Stimulated activated CD4-positive, alpha-beta T cell treated with anti-CD3 and anti-CD28 coated beads, Interleukin-15, amount 100 ng/mL, for 1 hour (primary cell): ENCODE data around the gene ELP4.

Experiments used
- DNase-seq, 2 donors: peaks; one replicate each; pipeline ENCODE4 v3.0.0-alpha.2; 2020; ENCODE audit warnings: low read depth in 1 of 2, low spot score in 1 of 2

Gene ELP4

DNA sequence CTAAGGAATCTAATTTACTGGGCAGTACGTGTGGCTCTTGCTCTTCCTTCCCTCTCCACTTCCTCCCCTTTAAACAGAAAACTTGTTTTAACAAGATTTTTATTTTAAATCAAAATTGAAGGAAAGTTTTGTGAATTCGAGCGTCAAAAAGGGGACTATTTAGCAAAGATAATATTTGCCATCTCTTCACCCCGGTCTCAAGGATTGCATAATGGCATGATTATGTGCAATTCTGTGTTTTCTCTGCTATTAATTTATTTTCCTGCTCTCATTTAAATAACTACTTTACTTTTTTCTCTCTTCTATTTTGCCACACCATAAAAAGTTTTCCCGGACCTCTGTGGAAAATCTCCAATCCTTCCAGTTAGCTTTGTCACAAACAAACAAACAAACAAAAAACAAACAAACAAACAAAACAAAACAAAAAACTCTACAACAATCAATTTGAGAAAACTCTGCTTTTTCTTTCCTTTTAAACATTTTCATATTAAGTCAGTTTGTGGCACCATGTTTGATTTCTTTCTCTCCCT is 311.7 kb downstream of the ELP4 start:
- no peak for DNase-seq

DNA sequence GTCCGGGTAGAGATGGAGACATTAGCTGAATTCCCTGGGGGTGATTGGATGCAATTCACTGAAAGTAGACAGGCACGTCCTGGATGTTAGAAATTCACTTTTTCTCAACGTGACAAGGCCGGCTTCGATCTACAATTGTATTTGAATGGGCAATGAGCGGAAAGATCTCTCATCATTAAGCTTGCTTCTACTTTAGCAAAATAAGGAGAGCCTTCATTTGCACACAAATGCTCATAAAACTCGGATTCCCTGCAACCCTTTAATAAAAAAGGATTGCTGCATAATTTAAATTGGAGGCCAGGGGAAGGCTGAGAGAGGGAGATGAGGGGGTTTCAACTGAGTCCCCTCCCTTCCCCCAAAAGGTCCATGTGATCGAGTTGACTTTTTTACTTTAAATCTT is 312.2 kb downstream of the ELP4 start:
- DNase-seq = no peak

DNA sequence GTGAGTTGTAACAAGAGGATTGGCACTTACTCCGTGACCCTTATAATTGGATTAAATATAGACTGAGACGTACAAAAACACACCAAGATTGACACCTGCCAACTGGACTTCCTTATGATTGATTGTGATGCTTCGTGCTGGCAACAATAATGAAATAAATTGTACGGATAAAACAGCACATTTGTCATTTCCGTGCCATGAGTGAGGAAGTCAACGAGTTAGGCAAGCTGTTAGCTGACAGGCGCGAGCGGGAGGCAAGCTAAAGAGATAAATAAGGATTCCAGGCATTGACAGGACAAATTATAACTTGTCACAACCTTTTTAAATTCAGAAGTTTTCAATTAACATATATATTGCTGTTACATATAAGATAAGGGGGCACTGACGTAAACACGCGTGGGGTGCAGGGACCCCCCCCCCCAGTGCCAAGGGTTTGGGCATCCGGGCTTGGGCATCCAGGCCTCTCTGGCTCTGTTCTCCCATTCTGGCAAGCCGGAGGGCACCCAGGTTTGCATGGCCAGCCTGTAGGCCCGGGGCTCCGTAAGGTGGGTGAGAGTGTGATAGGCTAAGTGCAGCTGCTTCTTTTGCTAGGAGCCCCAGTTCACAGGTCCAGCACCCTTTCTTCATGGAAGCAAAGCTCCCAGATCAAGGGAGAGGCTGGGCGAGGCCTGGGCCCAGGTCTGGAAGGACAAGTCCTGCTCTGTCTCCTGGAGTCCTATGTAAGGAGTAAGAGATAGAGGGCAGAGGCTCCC is 312.8 kb downstream of the ELP4 start:
- DNase-seq = no peak

DNA sequence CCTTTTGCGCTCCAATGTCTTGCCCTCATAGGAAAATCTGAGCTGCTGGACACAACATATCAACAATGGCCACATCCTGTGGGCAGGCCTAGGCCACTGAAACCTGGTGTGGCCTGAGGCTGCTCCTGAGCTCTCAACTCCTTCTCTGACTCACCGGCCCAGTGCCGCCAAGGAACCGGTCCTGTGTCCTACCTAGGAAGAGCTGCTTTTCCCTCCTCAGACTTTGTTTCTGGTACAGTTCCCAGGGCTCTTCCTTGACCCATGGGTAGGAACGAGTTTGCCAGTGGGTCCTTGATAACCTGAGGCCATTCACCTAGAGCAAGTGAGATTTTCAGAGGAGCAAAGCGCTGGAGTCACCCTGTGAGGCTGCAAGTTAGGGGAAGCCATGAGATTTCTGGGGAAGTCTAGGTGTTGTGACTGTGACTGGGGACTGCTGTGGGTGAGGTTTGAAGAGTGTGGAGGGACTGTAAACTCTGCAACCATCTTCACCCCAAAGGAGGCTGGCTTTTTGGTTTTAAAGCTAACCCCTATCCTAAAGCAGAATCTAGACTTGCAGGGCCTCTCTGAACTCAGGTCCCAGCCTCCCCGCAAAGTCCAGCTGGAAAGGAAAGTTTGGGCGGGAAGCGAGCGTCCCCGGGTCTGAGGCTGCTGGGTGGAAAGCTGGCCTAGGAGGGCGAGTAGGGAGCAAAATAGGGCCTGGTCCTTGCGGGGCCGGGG is 313.5 kb downstream of the ELP4 start:
- DNase-seq = no peak

DNA sequence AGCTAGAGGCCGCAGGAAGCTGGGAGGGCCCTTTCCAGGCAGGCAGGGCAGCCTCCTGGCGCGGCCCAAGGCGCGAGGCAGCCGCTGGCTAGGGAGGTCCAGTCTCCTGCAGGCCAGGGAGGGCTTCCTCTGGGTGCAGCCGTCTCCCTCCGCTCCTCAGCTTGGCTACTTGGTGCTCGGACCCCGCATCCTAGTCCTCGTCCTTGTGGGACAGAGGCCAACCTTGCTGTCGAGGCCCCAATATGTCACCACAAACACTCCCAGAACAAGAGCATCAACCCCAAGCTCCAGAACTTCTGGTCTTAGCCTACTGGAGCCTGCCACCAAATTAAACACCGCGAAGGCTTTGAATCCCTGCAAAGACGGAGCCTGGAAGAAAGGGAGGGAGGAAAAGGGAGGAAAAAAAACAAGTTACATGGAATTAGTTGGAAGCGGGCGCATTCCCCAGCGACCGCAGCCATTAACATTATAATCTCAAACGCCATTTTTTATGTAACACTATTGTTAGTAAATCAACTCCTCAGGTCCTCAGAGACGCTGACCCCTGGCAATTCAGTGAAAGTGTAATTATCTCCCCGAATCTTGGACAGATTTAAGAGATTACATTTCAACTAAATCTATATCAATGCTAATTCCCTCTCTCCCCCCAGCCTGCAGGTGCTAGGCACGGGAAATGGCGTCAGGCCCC is 314.2 kb downstream of the ELP4 start:
- DNase-seq = no peak

DNA sequence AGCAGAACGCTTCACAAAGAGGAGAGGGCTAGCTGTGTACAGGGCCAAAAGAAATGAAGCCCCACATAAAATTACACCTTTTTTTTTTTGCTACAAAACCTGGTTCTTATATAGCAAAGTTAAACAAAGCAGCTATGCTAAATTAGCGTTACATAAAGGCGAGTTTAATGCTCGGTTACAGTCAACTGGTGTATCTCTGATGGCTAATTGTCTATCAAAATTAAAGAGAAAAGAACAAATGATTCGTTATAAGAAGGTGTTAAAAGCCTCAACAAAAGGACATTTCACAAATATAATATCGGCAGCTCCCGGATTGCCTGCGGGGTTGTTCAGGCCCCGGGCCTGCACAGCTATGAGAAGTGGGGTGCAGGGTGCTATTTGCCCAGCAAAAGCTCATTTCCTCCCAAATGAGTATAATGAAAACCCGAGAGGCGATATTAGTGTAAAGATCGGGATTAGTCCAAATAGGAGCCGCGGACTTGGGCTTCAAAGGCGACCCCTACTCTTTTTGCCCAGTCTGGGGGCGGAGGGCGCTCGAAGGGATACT is 314.8 kb downstream of the ELP4 start:
- no peak for DNase-seq

DNA sequence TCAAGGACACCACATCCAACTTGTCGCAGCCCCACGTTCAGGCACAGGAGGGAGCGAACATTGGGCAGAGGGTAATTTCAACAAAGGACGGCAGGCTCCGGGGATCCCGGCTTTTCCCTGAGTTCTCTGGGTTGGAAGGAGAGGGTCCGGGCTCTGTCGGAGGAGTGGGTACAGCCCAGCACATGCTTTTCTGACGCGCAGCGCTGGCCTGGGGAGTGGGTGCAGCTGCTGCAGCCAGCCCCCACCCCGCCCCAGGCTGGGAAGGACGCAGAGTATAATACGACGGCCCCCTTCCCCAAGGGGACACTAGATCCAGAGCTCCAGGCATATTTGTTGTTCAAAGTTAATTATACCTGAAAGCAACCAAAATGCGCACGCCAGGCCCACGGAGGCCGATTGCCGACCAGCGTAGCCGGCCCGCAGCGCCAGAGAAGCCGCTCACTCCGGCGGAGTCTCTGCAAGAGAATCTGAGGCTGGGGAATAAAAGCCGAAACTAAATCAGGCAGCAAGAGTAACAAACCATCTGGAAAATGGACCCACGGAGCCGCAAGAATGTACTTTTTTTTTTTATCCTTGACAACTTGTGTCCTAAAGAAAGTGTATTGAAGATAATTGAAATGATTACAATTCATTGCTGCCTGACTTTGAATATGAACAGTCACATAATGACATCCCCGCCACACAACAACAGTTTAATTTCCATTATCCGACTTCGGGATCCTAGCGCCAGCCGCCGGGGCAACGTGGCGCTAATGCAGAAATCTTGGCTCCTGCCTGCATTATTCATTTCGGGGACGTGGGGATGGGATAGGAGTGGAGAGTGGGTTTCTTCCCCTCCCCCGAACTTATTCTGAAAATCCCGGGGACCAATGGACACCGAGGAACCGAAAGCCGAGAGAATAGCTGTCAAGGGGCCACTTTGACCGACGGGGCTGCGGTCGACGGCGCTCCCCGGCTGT is 315.6 kb downstream of the ELP4 start:
- DNase-seq = no peak

DNA sequence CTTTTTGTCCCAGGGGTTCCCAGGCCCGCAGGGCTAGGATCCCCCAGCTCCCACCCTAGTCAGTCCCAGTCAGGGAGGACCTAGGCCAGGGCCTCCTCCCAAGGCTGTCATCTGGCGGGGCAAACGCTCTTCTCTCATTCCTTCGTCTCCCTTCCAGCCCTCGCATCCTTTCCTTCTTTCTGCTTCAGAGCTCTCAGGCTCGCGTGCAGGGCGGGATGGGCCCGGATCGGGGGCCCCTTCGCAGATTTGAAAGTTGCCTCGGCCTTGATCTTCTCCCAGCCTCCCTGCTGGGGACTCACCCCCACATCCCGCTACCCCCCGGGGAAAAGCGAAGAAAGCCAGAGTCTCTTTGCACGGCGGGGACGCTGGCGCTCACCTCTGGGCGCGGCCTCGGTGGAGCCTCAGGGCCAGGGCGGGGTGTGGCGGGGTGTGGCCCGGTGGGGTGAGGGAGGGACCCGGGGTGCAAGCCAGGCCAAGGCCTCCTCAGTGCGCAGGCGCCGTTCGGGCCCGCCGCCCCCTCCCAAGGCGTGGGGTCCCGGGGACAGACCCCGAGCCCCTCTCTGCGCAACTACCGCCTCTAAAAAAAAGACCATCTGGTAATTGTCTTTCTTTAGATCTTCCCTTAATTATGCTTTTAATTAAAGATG is 316.4 kb downstream of the ELP4 start:
- DNase-seq = no peak

DNA sequence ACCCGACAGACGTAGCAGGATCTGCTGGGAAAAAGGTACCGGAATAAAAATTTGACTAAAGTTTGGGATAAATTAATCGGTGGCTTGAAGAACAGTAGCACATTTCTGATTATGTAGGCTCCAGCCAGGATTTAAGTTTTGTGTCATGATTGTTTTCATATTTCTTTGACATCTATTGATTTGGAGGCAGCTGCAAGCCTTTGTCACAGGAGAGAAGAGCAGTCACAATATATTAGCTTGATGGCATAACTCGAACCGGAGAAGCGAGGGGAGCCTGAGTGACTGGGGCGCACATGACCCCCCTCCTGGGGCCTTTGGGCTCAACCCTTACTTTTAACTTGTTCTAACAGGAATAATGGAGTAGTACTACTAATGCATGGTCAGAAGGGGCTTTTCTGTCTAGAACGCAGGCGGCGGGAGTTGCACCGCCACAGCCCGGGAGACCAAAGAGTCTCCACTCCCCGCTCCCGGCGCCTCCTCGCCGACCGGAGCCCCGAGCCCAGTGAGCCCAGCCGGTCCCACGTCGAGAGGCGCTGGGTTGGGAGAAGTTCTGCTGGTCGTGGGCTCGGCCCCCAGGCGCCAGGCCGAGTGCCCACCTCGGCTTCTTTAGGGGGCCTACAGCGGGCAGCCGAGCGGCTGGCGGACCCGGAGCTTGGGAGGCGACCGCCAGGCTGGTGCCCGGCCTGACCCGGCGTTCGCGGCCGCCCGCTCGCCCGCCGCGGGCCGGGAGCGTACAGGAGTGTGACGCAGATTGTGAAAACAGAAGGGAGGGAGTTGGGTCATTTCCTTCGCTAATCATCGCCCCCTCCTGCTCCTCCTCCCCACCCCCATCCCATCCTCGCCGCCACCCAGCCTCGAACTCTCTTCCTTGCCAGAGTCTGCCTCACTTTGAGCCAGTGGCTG is 317.2 kb downstream of the ELP4 start:
- DNase-seq = no peak

DNA sequence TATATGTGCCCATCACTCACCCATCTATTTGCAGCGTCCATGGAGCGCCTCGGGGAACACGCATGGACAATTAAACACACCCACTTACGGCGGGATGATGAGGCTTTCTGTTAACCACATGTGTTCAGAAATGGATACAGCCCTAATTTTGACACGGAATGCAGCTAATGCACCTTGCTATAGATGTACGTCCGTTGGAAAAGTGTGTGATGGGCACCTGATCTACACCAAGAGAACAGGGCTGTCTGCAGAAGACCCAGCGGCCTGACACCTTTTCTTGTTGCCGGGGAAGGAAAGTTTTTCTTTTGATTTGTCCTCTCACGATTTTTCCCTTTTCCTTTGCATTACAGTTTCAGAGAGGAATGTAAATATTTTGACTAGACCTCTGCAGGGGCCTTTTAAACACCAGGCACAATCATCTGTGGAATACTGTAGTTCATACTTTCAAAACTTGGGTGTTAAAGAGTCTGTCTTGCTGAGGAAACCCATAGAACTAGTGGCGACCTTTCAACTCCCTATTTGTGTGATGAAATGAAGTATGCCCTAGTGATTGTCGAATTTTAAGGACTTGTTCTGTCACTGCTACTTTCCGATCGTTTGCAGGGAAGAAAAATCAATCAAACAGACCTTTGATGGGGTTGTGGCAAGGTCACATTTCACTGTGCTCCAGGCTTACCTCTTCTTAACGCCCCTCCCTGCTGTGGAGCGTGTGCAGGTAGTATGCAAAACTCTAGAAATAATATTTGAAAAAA is 318.1 kb downstream of the ELP4 start:
- DNase-seq = no peak

DNA sequence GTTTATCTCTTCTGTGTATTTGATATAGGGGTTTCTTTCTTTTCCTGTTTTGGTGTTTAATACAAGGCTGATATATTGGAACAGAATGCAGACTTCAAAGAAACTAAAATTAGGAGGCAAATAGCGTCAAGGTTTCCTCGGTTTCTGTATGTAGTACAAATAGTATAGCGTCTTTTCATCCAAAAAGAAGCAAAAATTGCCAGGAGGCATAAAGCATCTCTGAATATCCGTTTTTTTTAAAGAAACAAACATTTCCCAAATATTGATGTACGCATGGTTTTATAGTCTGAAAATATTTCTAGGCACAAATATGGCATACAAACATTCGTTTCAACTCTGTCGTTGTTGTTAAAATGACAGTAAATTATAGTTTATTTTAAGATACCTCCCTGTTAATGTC is 318.6 kb downstream of the ELP4 start:
- DNase-seq = no peak

DNA sequence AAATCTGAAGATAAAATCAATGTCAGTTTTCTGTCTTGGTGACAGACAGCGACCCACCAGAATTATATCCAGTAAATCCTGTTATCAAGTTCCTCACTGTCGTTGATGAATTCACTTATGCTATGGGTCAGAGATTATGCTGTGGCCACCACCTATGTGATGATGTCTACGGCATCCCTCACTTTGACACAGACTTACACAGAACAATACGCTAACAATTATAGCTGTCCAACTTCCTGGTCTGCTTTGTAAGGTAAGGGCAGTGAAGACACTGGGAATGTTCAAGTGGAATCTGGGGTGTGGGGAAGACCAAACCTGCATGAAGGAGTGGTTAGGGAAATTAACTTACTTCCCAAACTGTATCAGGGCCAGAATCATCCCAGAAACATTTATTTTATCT is 320.8 kb downstream of the ELP4 start:
- DNase-seq = no peak

DNA sequence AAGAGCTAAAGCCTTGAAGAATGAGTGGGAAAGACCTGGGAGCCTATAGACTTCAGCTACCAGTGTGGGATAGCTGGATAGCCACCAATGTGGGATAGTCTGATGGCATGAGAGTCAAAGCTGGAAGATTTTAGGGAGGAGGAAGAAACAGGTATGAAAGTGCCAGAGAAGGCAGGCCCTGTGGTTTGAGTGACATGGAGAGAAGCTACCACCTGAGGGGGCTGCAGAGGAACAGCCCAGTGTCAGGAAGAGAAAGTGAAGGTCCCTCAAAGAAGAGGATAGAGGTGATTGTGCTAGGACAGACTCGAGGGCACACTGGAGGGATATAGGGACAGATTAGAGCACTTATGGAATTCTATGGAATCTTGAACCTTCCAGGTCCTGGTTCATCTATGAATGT is 324.7 kb downstream of the ELP4 start:
- no peak for DNase-seq
